Mesodermal cell (in vitro differentiated cells): ENCODE data around the gene RFTN1.

Source experiments
- H3K27ac ChIP-seq: 2 replicates; pipeline ENCODE4 v1.7.0; 2013; ENCODE audit warnings: mild to moderate bottlenecking, low read depth, low read length, moderate library complexity; ENCODE audit not compliant: severe bottlenecking
- H3K36me3 ChIP-seq: 2 replicates; pipeline ENCODE4 v1.7.1; 2013; ENCODE audit warnings: mild to moderate bottlenecking, low read length, moderate library complexity; ENCODE audit not compliant: control insufficient read depth, insufficient read depth
- H3K4me1 ChIP-seq: one replicate; pipeline ENCODE4 v1.7.1; 2013; ENCODE audit warnings: mild to moderate bottlenecking, low read length; ENCODE audit not compliant: insufficient read depth, control insufficient read depth, poor library complexity, severe bottlenecking
- H3K4me3 ChIP-seq: 2 replicates; pipeline ENCODE4 v1.7.0; 2013; ENCODE audit warnings: low read length, control low read depth, mild to moderate bottlenecking; ENCODE audit not compliant: insufficient read depth, poor library complexity, severe bottlenecking; ENCODE audit errors: extremely low read depth
- H3K9me3 ChIP-seq: 2 replicates; pipeline ENCODE4 v1.7.1; 2013; ENCODE audit warnings: mild to moderate bottlenecking, low read length, moderate library complexity; ENCODE audit not compliant: control insufficient read depth
- whole genome bisulfite sequencing, 2 experiments: methylation state at CpG; one replicate each; pipeline ENCODE4 v1.1.5; 2013; ENCODE audit warnings: missing lambda C conversion rate in 2 of 2; ENCODE audit not compliant: insufficient coverage in 2 of 2; 5-methylcytosine and 5-hydroxymethylcytosine counted together

The RFTN1 gene

GRCh38 chr3:16546186-16547010 is 32.9 kb upstream of the RFTN1 start:
- WGBS, 2 experiments: 90% methylated on average over 8 to 10 of the region's 12 CpGs
- Histone ChIP-seq H3K27ac (no peak overlapping the region), H3K36me3 (no peaks in the 10 kb centered on the region)

GRCh38 chr3:16545413-16546185 is 32.1 kb upstream of the RFTN1 start:
- Histone ChIP-seq H3K27ac (peak overlapping the region; percentile 31), H3K36me3 (no peaks in the 10 kb centered on the region), H3K4me1 (no peaks in the 10 kb centered on the region), H3K9me3 (no peaks in the 10 kb centered on the region), H3K4me3 (no peak overlapping the region)
- 91 to 100% methylated on average over 3 to 6 of the region's 10 CpGs for WGBS, 2 experiments

More at GRCh38 chr3:16546186-16547010, 32.9 kb upstream of the RFTN1 start:
- Histone ChIP-seq H3K4me1 (no peaks in the 10 kb centered on the region), H3K4me3 (no peak overlapping the region), H3K9me3 (no peaks in the 10 kb centered on the region)

- Histone ChIP-seq H3K9me3 (no peaks in the 10 kb centered on the region), H3K4me3 (no peak overlapping the region), H3K36me3 (no peaks in the 10 kb centered on the region), H3K4me1 (no peaks in the 10 kb centered on the region), H3K27ac (no peak overlapping the region)
- 86 to 88% methylated on average over 4 to 6 of the region's 6 CpGs for WGBS, 2 experiments
Measured at GRCh38 chr3:16543242-16543864, 29.9 kb upstream of the RFTN1 start.

- no peak overlapping the region for H3K4me3 ChIP-seq
- no peaks in the 10 kb centered on the region for H3K36me3 ChIP-seq
- WGBS, 2 experiments: no CpG with 5 or more reads among the region's 4 CpGs
- no peaks in the 10 kb centered on the region for H3K9me3 ChIP-seq
- no peaks in the 10 kb centered on the region for H3K4me1 ChIP-seq
- no peak overlapping the region for H3K27ac ChIP-seq
Measured at GRCh38 chr3:16538507-16538906, 25.0 kb upstream of the RFTN1 start.

- WGBS, 2 experiments: 89 to 92% methylated on average over 3 of the region's 3 CpGs
- no peaks in the 10 kb centered on the region for H3K36me3 ChIP-seq
- no peaks in the 10 kb centered on the region for H3K9me3 ChIP-seq
- H3K4me3 ChIP-seq: no peak overlapping the region
- H3K4me1 ChIP-seq: no peaks in the 10 kb centered on the region
- H3K27ac ChIP-seq: no peak overlapping the region
Measured at GRCh38 chr3:16536996-16537395, 23.5 kb upstream of the RFTN1 start.

- H3K4me1 ChIP-seq: no peaks in the 10 kb centered on the region
- no peak overlapping the region for H3K4me3 ChIP-seq
- WGBS, 2 experiments: 100% methylated on average over 2 of the region's 4 CpGs; no CpG with 5 or more reads in 1 of the 2 experiments
- H3K36me3 ChIP-seq: no peaks in the 10 kb centered on the region
- H3K9me3 ChIP-seq: no peaks in the 10 kb centered on the region
- H3K27ac ChIP-seq: no peak overlapping the region
Measured at GRCh38 chr3:16536344-16536663, 22.8 kb upstream of the RFTN1 start.

GRCh38 chr3:16534640-16535262 is 21.3 kb upstream of the RFTN1 start:
- H3K36me3 ChIP-seq: no peaks in the 10 kb centered on the region
- no peaks in the 10 kb centered on the region for H3K9me3 ChIP-seq
- WGBS, 2 experiments: 87% methylated on average over 5 of the region's 8 CpGs; no CpG with 5 or more reads in 1 of the 2 experiments
- no peaks in the 10 kb centered on the region for H3K4me1 ChIP-seq
- no peak overlapping the region for H3K27ac ChIP-seq
- H3K4me3 ChIP-seq: no peak overlapping the region

- WGBS, 2 experiments: 74 to 82% methylated on average over 2 to 3 of the region's 5 CpGs
- no peaks in the 10 kb centered on the region for H3K36me3 ChIP-seq
- H3K4me1 ChIP-seq: no peaks in the 10 kb centered on the region
- no peak overlapping the region for H3K27ac ChIP-seq
- H3K9me3 ChIP-seq: no peaks in the 10 kb centered on the region
- no peak overlapping the region for H3K4me3 ChIP-seq
Measured at GRCh38 chr3:16533928-16534574, 20.6 kb upstream of the RFTN1 start.

- no peaks in the 10 kb centered on the region for H3K36me3 ChIP-seq
- 82 to 88% methylated on average over 1 of the region's 1 CpG for WGBS, 2 experiments
- no peak overlapping the region for H3K4me3 ChIP-seq
- no peaks in the 10 kb centered on the region for H3K9me3 ChIP-seq
- H3K27ac ChIP-seq: no peak overlapping the region
- no peaks in the 10 kb centered on the region for H3K4me1 ChIP-seq
Measured at GRCh38 chr3:16529264-16529663, 15.8 kb upstream of the RFTN1 start.

- H3K36me3 ChIP-seq: no peaks in the 10 kb centered on the region
- no peaks in the 10 kb centered on the region for H3K4me1 ChIP-seq
- WGBS, 2 experiments: 84 to 87% methylated on average over 3 to 4 of the region's 4 CpGs
- no peak overlapping the region for H3K4me3 ChIP-seq
- H3K9me3 ChIP-seq: no peaks in the 10 kb centered on the region
- no peak overlapping the region for H3K27ac ChIP-seq
Measured at GRCh38 chr3:16528581-16528993, 15.1 kb upstream of the RFTN1 start.
